Astrocyte (in vitro differentiated cells and primary cell): ENCODE data around the gene PRKCA. TPM values are rescaled to one million over a fixed set of nuclear protein-coding genes. Genes with fewer than 3 reads are reported as not detected.

Experiments used
- DNase-seq: peaks from one replicate; pipeline ENCODE4 v3.0.0-alpha.2; 2010; ENCODE audit warnings: low read depth
- FAIRE-seq: peaks from 2 replicates; lab custom pipeline; 2011; peaks lifted over from hg19 to GRCh38; lab: Jason Lieb, UNC
- H2AFZ ChIP-seq: 2 replicates; pipeline ENCODE4 v1.6.0; 2012; ENCODE audit warnings: low read depth, low read length, inconsistent platforms
- H3K27ac ChIP-seq: 2 replicates; pipeline ENCODE4 v1.5.1; 2011; ENCODE audit warnings: low read depth, low read length, inconsistent platforms
- H3K27me3 ChIP-seq: 2 replicates; pipeline ENCODE4 v1.6.0; 2011; ENCODE audit warnings: low read length, inconsistent platforms; ENCODE audit not compliant: insufficient read depth
- H3K36me3 ChIP-seq: 2 replicates; pipeline ENCODE4 v1.5.1; 2011; ENCODE audit warnings: low read length, inconsistent platforms; ENCODE audit not compliant: insufficient read depth
- H3K4me1 ChIP-seq: 2 replicates; pipeline ENCODE4 v1.5.1; 2011; ENCODE audit warnings: low read length, inconsistent platforms; ENCODE audit not compliant: insufficient read depth
- H3K4me2 ChIP-seq: 2 replicates; pipeline ENCODE4 v1.6.0; 2012; ENCODE audit warnings: low read length, inconsistent platforms
- H3K4me3 ChIP-seq: 2 replicates; pipeline ENCODE4 v1.5.1; 2011; ENCODE audit warnings: low read depth, mild to moderate bottlenecking, low read length, inconsistent platforms; ENCODE audit not compliant: insufficient read depth
- H3K79me2 ChIP-seq: 2 replicates; pipeline ENCODE4 v1.6.0; 2012; ENCODE audit warnings: mild to moderate bottlenecking, low read length, inconsistent platforms; ENCODE audit not compliant: insufficient read depth
- H3K9ac ChIP-seq: 2 replicates; pipeline ENCODE4 v1.6.0; 2012; ENCODE audit warnings: mild to moderate bottlenecking, low read length, inconsistent platforms
- H3K9me3 ChIP-seq: 2 replicates; pipeline ENCODE4 v1.5.1; 2012; ENCODE audit warnings: low read depth, mild to moderate bottlenecking, low read length, inconsistent platforms; ENCODE audit not compliant: insufficient read depth
- H4K20me1 ChIP-seq: 2 replicates; pipeline ENCODE4 v1.6.0; 2012; ENCODE audit warnings: low read length, inconsistent platforms; ENCODE audit not compliant: insufficient read depth
- H3K27ac Mint-ChIP-seq: one replicate; pipeline ENCODE4 v1.8.0; 2021; ENCODE audit warnings: mild to moderate bottlenecking, mixed read lengths; ENCODE audit not compliant: unreplicated experiment
- H3K27me3 Mint-ChIP-seq: one replicate; pipeline ENCODE4 v1.8.0; 2021; ENCODE audit warnings: low read depth, mixed read lengths; ENCODE audit not compliant: unreplicated experiment
- H3K36me3 Mint-ChIP-seq: one replicate; pipeline ENCODE4 v1.8.0; 2021; ENCODE audit warnings: low read depth, mixed read lengths; ENCODE audit not compliant: unreplicated experiment
- H3K4me1 Mint-ChIP-seq: one replicate; pipeline ENCODE4 v1.8.0; 2021; ENCODE audit warnings: low read depth, mixed read lengths; ENCODE audit not compliant: unreplicated experiment
- H3K4me3 Mint-ChIP-seq: one replicate; pipeline ENCODE4 v1.8.0; 2021; ENCODE audit warnings: mild to moderate bottlenecking, moderate library complexity, mixed read lengths; ENCODE audit not compliant: unreplicated experiment
- H3K9me3 Mint-ChIP-seq: one replicate; pipeline ENCODE4 v1.8.0; 2021; ENCODE audit warnings: mild to moderate bottlenecking, mixed read lengths; ENCODE audit not compliant: unreplicated experiment
- EZH2 ChIP-seq: IDR thresholded peaks from 2 replicates; pipeline ENCODE4 v1.6.1; 2012; ENCODE audit warnings: mild to moderate bottlenecking, low read length, inconsistent platforms; ENCODE audit not compliant: insufficient read depth
- total RNA-seq: library from RNA; stranded (reverse); gene quantifications from 2 replicates; pipeline ENCODE4 v1.2.1, GENCODE V29; 2021
- TF ChIP-seq, protein P1 (sequence below): IDR thresholded peaks from 2 replicates; pipeline ENCODE4 v1.5.1; 2011; ENCODE audit warnings: low read depth, mild to moderate bottlenecking, inconsistent platforms, low read length, moderate library complexity; ENCODE audit not compliant: insufficient read depth

The PRKCA gene
- total RNA-seq, 1 donor from 2014 or later = 49.9 TPM

DNA sequence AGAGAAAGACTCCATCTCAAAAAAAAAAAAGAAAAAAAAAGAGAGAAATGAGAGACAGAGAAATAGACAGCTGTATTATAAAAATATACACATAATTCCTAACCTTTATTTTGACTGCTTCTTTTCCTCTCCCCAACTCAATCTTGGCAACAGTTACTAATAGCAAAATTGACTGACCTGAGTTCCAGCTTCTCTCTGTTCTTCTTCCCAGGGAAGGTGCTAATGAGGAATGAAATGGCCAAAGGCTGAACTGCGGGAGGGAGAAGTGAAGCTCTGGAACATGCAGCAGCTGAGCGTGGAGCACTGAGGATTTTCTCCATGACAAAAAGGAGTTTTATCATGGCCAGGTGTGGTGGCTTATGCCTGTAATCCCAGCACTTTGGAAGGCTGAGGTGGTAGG lies 25.2 kb upstream of the PRKCA start:
- DNase-seq = no peak
- FAIRE-seq = no peak
- Histone ChIP-seq H4K20me1 (no peaks in the 10 kb centered on the region), H3K27ac (no peak overlapping the region), H3K27me3 (no peaks in the 10 kb centered on the region), H3K9me3 (no peaks in the 10 kb centered on the region), H3K9ac (no peak overlapping the region), H3K4me2 (no peak overlapping the region), H3K4me1 (peaks cover 30% of the 10 kb centered on the region), H2AFZ (no peak overlapping the region), H3K36me3 (no peaks in the 10 kb centered on the region), H3K79me2 (no peaks in the 10 kb centered on the region), H3K4me3 (no peak overlapping the region)
- Mint-ChIP-seq H3K4me3 (no peak overlapping the region), H3K4me1 (peaks cover 27% of the 10 kb centered on the region), H3K27ac (peak overlapping the region; percentile 54), H3K9me3 (peaks cover 2% of the 10 kb centered on the region), H3K27me3 (no peaks in the 10 kb centered on the region), H3K36me3 (no peaks in the 10 kb centered on the region)
- TF ChIP-seq, protein P1, sequence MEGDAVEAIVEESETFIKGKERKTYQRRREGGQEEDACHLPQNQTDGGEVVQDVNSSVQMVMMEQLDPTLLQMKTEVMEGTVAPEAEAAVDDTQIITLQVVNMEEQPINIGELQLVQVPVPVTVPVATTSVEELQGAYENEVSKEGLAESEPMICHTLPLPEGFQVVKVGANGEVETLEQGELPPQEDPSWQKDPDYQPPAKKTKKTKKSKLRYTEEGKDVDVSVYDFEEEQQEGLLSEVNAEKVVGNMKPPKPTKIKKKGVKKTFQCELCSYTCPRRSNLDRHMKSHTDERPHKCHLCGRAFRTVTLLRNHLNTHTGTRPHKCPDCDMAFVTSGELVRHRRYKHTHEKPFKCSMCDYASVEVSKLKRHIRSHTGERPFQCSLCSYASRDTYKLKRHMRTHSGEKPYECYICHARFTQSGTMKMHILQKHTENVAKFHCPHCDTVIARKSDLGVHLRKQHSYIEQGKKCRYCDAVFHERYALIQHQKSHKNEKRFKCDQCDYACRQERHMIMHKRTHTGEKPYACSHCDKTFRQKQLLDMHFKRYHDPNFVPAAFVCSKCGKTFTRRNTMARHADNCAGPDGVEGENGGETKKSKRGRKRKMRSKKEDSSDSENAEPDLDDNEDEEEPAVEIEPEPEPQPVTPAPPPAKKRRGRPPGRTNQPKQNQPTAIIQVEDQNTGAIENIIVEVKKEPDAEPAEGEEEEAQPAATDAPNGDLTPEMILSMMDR = no peak
- TF ChIP-seq EZH2 = no peak

- no peak for FAIRE-seq
- no peak overlapping the region for H3K27ac Mint-ChIP-seq
- Histone ChIP-seq H3K27ac (no peak overlapping the region), H3K4me2 (no peak overlapping the region), H4K20me1 (no peaks in the 10 kb centered on the region), H3K9me3 (no peaks in the 10 kb centered on the region), H3K36me3 (no peaks in the 10 kb centered on the region), H3K27me3 (no peaks in the 10 kb centered on the region), H3K4me1 (peaks cover under 1% of the 10 kb centered on the region), H3K79me2 (no peaks in the 10 kb centered on the region), H3K4me3 (no peak overlapping the region), H3K9ac (no peak overlapping the region), H2AFZ (no peak overlapping the region)
- TF ChIP-seq, protein P1 = no peak
- no peak for TF ChIP-seq EZH2
- H3K4me3 Mint-ChIP-seq = no peak overlapping the region
- peaks cover 3% of the 10 kb centered on the region for H3K9me3 Mint-ChIP-seq
- H3K27me3 Mint-ChIP-seq = peaks cover 4% of the 10 kb centered on the region
- no peaks in the 10 kb centered on the region for H3K36me3 Mint-ChIP-seq
- no peak for DNase-seq
- H3K4me1 Mint-ChIP-seq = peaks cover 3% of the 10 kb centered on the region
These were observed 20.6 kb upstream of the PRKCA start for GRCh38 chr17:66281661-66282369.

- Histone ChIP-seq H2AFZ (no peak overlapping the region), H3K9me3 (no peaks in the 10 kb centered on the region), H3K9ac (no peak overlapping the region), H3K27me3 (no peaks in the 10 kb centered on the region), H3K36me3 (no peaks in the 10 kb centered on the region), H4K20me1 (no peaks in the 10 kb centered on the region), H3K4me1 (no peaks in the 10 kb centered on the region), H3K4me3 (no peak overlapping the region), H3K79me2 (no peaks in the 10 kb centered on the region), H3K4me2 (no peak overlapping the region), H3K27ac (no peak overlapping the region)
- TF ChIP-seq, protein P1 = no peak
- TF ChIP-seq EZH2 = no peak
- no peak overlapping the region for H3K27ac Mint-ChIP-seq
- DNase-seq (no peak), FAIRE-seq (no peak)
- H3K4me3 Mint-ChIP-seq = no peak overlapping the region
- peaks cover 8% of the 10 kb centered on the region for H3K27me3 Mint-ChIP-seq
- H3K9me3 Mint-ChIP-seq = peaks cover 3% of the 10 kb centered on the region
- no peaks in the 10 kb centered on the region for H3K36me3 Mint-ChIP-seq
- peaks cover 3% of the 10 kb centered on the region for H3K4me1 Mint-ChIP-seq
These were observed 19.0 kb upstream of the PRKCA start for GRCh38 chr17:66283296-66283934.
